GM23338 (cell line): ENCODE results near the gene PCSK5. TPM values are rescaled to one million over a fixed set of nuclear protein-coding genes. Genes with fewer than 3 reads are reported as not detected.

ENCODE experiments used
- ATAC-seq: fragments of 200-7000 bp; cut with Tn5 transposase; 3 replicates; pipeline ENCODE4 v1.9.1; 2020
- DNase-seq: peaks from one replicate; pipeline ENCODE4 v3.0.0-alpha.2; 2015; ENCODE audit warnings: low spot score
- H2AFZ ChIP-seq: fragments of 200-600 bp; sonication (generic); 2 replicates; pipeline ENCODE4 v1.8.0; 2016; ENCODE audit warnings: antibody characterized with exemption, mild to moderate bottlenecking, moderate library complexity
- H3F3A ChIP-seq: fragments of 200-600 bp; sonication (generic); replicated peaks from 2 replicates; pipeline ENCODE4 v1.8.0; 2017; ENCODE audit warnings: antibody characterized with exemption, mixed run types, low read depth
- H3K27ac ChIP-seq: fragments of 200-600 bp; sonication (generic); 2 replicates; pipeline ENCODE4 v1.6.1; 2016; ENCODE audit warnings: low read depth
- H3K27me3 ChIP-seq: fragments of 200-600 bp; sonication (generic); 2 replicates; pipeline ENCODE4 v1.8.0; 2016; ENCODE audit warnings: mild to moderate bottlenecking, mixed run types, moderate library complexity; ENCODE audit not compliant: insufficient read depth
- H3K36me3 ChIP-seq: fragments of 200-600 bp; sonication (generic); 2 replicates; pipeline ENCODE4 v1.8.0; 2016; ENCODE audit warnings: mild to moderate bottlenecking; ENCODE audit not compliant: insufficient read depth
- H3K4me1 ChIP-seq: fragments of 200-600 bp; sonication (generic); 2 replicates; pipeline ENCODE4 v1.8.0; 2016; ENCODE audit warnings: mild to moderate bottlenecking, moderate library complexity; ENCODE audit not compliant: insufficient read depth
- H3K4me2 ChIP-seq: fragments of 200-600 bp; sonication (generic); 2 replicates; pipeline ENCODE4 v1.7.1; 2017; ENCODE audit warnings: mixed run types
- H3K4me3 ChIP-seq: fragments of 200-600 bp; sonication (generic); 2 replicates; pipeline ENCODE4 v1.6.1; 2016; ENCODE audit warnings: mixed run types
- H3K79me2 ChIP-seq: fragments of 200-600 bp; sonication (generic); replicated peaks from 2 replicates; pipeline ENCODE4 v1.8.0; 2017; ENCODE audit warnings: mild to moderate bottlenecking; ENCODE audit not compliant: insufficient read depth
- H3K9me2 ChIP-seq: fragments of 200-600 bp; sonication (generic); 2 replicates; pipeline ENCODE4 v1.8.0; 2017; ENCODE audit not compliant: insufficient read depth
- H4K20me1 ChIP-seq: fragments of 200-600 bp; sonication (generic); replicated peaks from 2 replicates; pipeline ENCODE4 v1.8.0; 2017; ENCODE audit warnings: mild to moderate bottlenecking; ENCODE audit not compliant: insufficient read depth
- H3K27ac Mint-ChIP-seq: 2 replicates; pipeline ENCODE4 v1.8.0; 2020; ENCODE audit warnings: inconsistent platforms, mild to moderate bottlenecking, moderate library complexity, mixed read lengths
- H3K27me3 Mint-ChIP-seq: 3 replicates; pipeline ENCODE4 v1.8.0; 2022; ENCODE audit warnings: low read depth, mild to moderate bottlenecking, moderate library complexity, mixed read lengths, inconsistent platforms; ENCODE audit not compliant: insufficient read depth, poor library complexity
- H3K36me3 Mint-ChIP-seq: 3 replicates; pipeline ENCODE4 v1.8.0; 2021; ENCODE audit warnings: low read depth, mild to moderate bottlenecking, inconsistent platforms, moderate library complexity, mixed read lengths
- H3K4me1 Mint-ChIP-seq: 3 replicates; pipeline ENCODE4 v1.8.0; 2020; ENCODE audit warnings: mild to moderate bottlenecking, inconsistent platforms, mixed read lengths
- H3K4me3 Mint-ChIP-seq: 3 replicates; pipeline ENCODE4 v1.8.0; 2021; ENCODE audit warnings: moderate library complexity, mild to moderate bottlenecking, inconsistent platforms, mixed read lengths
- H3K9me3 Mint-ChIP-seq: 3 replicates; pipeline ENCODE4 v1.8.0; 2020; ENCODE audit warnings: moderate library complexity, mild to moderate bottlenecking, inconsistent platforms, mixed read lengths
- CREB1 ChIP-seq: fragments of 250-450 bp; sonication (Bioruptor Pico); IDR thresholded peaks from 2 replicates; pipeline ENCODE4 v1.5.0; 2020; ENCODE audit warnings: low read depth, mild to moderate bottlenecking, moderate library complexity
- ETS1 ChIP-seq: IDR thresholded peaks from 2 replicates; pipeline ENCODE4 v1.6.1; 2016; ENCODE audit warnings: antibody characterized with exemption
- EZH2 ChIP-seq: fragments of 200-600 bp; sonication (generic); IDR thresholded peaks from one replicate; pipeline ENCODE4 v1.8.0; 2017; ENCODE audit warnings: antibody characterized with exemption, mild to moderate bottlenecking, low read depth; ENCODE audit not compliant: unreplicated experiment
- NANOG ChIP-seq: IDR thresholded peaks from 2 replicates; pipeline ENCODE4 v1.6.1; 2016; ENCODE audit warnings: antibody characterized with exemption, borderline replicate concordance
- ZNF114 ChIP-seq: fragments of 250-450 bp; sonication (Bioruptor Pico); IDR thresholded peaks from 2 replicates; pipeline ENCODE4 v1.5.0; 2020; ENCODE audit warnings: mild to moderate bottlenecking, moderate library complexity
- polyA plus RNA-seq: library from polyadenylated mRNA; unstranded; fragments of >200 nt; fragmentation: Nextera tagmentation; extraction: Ambion mirVana; gene quantifications from 2 replicates; pipeline ENCODE4 v1.2.1, GENCODE V29; 2016
- total RNA-seq: library from RNA; depleted of rRNA; stranded (reverse); fragments of >200 nt; shearing (Covaris generic); gene quantifications from 2 replicates; pipeline ENCODE4 v1.2.3, GENCODE V29; 2014
- TF ChIP-seq, protein P1 (sequence below), 2 experiments: fragments of 200-600 bp in 1 of 2; sonication (generic) in 1 of 2; conservative IDR thresholded peaks; 2 replicates each; pipeline versions ENCODE4 v1.5.1 to v1.6.1; 2016 to 2017; ENCODE audit warnings: antibody characterized with exemption in 2 of 2, low read depth in 2 of 2, mild to moderate bottlenecking in 2 of 2, moderate library complexity in 1 of 2
- TF ChIP-seq, protein P2 (sequence below): IDR thresholded peaks from one replicate; pipeline ENCODE4 v1.6.1; 2018; ENCODE audit warnings: antibody characterized with exemption; ENCODE audit not compliant: unreplicated experiment
- TF ChIP-seq, protein P3 (sequence below): fragments of 250-450 bp; sonication (Bioruptor Pico); IDR thresholded peaks from 2 replicates; pipeline ENCODE4 v1.5.0; 2020; ENCODE audit warnings: mild to moderate bottlenecking, moderate library complexity

Gene PCSK5
- total and polyA plus RNA-seq, 2 experiments from 2014 or later: 12.3 to 34.8 TPM

GRCh38 chr9:76247426-76247825, 357.0 kb downstream of the PCSK5 start:
- no peaks in the 10 kb centered on the region for H3K4me1 Mint-ChIP-seq
- no peaks in the 10 kb centered on the region for H3K79me2 ChIP-seq
- H2AFZ ChIP-seq: no peak overlapping the region
- no peaks in the 10 kb centered on the region for H3K9me3 Mint-ChIP-seq
- no peak overlapping the region for H3K4me2 ChIP-seq
- H3K36me3 ChIP-seq: no peaks in the 10 kb centered on the region
- no peaks in the 10 kb centered on the region for H3K27me3 ChIP-seq
- ATAC-seq: no peak
- no peak overlapping the region for H3K27ac Mint-ChIP-seq
- H3K27ac ChIP-seq: no peak overlapping the region
- H3F3A ChIP-seq: no peaks in the 10 kb centered on the region
- TF ChIP-seq NANOG: no peak
- TF ChIP-seq CREB1 (CRISPR knock-in tag): no peak
- TF ChIP-seq, protein P1, sequence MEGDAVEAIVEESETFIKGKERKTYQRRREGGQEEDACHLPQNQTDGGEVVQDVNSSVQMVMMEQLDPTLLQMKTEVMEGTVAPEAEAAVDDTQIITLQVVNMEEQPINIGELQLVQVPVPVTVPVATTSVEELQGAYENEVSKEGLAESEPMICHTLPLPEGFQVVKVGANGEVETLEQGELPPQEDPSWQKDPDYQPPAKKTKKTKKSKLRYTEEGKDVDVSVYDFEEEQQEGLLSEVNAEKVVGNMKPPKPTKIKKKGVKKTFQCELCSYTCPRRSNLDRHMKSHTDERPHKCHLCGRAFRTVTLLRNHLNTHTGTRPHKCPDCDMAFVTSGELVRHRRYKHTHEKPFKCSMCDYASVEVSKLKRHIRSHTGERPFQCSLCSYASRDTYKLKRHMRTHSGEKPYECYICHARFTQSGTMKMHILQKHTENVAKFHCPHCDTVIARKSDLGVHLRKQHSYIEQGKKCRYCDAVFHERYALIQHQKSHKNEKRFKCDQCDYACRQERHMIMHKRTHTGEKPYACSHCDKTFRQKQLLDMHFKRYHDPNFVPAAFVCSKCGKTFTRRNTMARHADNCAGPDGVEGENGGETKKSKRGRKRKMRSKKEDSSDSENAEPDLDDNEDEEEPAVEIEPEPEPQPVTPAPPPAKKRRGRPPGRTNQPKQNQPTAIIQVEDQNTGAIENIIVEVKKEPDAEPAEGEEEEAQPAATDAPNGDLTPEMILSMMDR (conservative IDR thresholded peaks at IDR 0.05; ENCODE audit: low read depth in 2 of 2): no peak
- no peak for TF ChIP-seq EZH2
- TF ChIP-seq, protein P2, sequence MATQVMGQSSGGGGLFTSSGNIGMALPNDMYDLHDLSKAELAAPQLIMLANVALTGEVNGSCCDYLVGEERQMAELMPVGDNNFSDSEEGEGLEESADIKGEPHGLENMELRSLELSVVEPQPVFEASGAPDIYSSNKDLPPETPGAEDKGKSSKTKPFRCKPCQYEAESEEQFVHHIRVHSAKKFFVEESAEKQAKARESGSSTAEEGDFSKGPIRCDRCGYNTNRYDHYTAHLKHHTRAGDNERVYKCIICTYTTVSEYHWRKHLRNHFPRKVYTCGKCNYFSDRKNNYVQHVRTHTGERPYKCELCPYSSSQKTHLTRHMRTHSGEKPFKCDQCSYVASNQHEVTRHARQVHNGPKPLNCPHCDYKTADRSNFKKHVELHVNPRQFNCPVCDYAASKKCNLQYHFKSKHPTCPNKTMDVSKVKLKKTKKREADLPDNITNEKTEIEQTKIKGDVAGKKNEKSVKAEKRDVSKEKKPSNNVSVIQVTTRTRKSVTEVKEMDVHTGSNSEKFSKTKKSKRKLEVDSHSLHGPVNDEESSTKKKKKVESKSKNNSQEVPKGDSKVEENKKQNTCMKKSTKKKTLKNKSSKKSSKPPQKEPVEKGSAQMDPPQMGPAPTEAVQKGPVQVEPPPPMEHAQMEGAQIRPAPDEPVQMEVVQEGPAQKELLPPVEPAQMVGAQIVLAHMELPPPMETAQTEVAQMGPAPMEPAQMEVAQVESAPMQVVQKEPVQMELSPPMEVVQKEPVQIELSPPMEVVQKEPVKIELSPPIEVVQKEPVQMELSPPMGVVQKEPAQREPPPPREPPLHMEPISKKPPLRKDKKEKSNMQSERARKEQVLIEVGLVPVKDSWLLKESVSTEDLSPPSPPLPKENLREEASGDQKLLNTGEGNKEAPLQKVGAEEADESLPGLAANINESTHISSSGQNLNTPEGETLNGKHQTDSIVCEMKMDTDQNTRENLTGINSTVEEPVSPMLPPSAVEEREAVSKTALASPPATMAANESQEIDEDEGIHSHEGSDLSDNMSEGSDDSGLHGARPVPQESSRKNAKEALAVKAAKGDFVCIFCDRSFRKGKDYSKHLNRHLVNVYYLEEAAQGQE: no peak
- TF ChIP-seq ZNF114 (CRISPR knock-in tag): no peak
- no peak for TF ChIP-seq ETS1
- TF ChIP-seq, protein P3, sequence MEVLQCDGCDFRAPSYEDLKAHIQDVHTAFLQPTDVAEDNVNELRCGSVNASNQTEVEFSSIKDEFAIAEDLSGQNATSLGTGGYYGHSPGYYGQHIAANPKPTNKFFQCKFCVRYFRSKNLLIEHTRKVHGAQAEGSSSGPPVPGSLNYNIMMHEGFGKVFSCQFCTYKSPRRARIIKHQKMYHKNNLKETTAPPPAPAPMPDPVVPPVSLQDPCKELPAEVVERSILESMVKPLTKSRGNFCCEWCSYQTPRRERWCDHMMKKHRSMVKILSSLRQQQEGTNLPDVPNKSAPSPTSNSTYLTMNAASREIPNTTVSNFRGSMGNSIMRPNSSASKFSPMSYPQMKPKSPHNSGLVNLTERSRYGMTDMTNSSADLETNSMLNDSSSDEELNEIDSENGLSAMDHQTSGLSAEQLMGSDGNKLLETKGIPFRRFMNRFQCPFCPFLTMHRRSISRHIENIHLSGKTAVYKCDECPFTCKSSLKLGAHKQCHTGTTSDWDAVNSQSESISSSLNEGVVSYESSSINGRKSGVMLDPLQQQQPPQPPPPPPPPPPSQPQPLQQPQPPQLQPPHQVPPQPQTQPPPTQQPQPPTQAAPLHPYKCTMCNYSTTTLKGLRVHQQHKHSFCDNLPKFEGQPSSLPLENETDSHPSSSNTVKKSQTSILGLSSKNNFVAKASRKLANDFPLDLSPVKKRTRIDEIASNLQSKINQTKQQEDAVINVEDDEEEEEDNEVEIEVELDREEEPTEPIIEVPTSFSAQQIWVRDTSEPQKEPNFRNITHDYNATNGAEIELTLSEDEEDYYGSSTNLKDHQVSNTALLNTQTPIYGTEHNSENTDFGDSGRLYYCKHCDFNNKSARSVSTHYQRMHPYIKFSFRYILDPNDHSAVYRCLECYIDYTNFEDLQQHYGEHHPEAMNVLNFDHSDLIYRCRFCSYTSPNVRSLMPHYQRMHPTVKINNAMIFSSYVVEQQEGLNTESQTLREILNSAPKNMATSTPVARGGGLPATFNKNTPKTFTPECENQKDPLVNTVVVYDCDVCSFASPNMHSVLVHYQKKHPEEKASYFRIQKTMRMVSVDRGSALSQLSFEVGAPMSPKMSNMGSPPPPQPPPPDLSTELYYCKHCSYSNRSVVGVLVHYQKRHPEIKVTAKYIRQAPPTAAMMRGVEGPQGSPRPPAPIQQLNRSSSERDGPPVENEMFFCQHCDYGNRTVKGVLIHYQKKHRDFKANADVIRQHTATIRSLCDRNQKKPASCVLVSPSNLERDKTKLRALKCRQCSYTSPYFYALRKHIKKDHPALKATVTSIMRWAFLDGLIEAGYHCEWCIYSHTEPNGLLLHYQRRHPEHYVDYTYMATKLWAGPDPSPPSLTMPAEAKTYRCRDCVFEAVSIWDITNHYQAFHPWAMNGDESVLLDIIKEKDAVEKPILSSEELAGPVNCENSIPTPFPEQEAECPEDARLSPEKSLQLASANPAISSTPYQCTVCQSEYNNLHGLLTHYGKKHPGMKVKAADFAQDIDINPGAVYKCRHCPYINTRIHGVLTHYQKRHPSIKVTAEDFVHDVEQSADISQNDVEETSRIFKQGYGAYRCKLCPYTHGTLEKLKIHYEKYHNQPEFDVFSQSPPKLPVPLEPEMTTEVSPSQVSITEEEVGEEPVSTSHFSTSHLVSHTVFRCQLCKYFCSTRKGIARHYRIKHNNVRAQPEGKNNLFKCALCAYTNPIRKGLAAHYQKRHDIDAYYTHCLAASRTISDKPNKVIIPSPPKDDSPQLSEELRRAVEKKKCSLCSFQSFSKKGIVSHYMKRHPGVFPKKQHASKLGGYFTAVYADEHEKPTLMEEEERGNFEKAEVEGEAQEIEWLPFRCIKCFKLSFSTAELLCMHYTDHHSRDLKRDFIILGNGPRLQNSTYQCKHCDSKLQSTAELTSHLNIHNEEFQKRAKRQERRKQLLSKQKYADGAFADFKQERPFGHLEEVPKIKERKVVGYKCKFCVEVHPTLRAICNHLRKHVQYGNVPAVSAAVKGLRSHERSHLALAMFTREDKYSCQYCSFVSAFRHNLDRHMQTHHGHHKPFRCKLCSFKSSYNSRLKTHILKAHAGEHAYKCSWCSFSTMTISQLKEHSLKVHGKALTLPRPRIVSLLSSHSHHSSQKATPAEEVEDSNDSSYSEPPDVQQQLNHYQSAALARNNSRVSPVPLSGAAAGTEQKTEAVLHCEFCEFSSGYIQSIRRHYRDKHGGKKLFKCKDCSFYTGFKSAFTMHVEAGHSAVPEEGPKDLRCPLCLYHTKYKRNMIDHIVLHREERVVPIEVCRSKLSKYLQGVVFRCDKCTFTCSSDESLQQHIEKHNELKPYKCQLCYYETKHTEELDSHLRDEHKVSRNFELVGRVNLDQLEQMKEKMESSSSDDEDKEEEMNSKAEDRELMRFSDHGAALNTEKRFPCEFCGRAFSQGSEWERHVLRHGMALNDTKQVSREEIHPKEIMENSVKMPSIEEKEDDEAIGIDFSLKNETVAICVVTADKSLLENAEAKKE (CRISPR knock-in tag): no peak
- no peaks in the 10 kb centered on the region for H3K4me1 ChIP-seq
- no peak for DNase-seq
- no peaks in the 10 kb centered on the region for H4K20me1 ChIP-seq
- no peak overlapping the region for H3K4me3 ChIP-seq
- H3K9me2 ChIP-seq: peaks cover 7% of the 10 kb centered on the region
- no peaks in the 10 kb centered on the region for H3K27me3 Mint-ChIP-seq
- H3K36me3 Mint-ChIP-seq: no peaks in the 10 kb centered on the region
- H3K4me3 Mint-ChIP-seq: no peak overlapping the region
